Trophoblast cell (in vitro differentiated cells and primary cell): ENCODE measurements around the gene SYT2.

Experiments used
- DNase-seq, 2 donors: peaks; one replicate each; pipeline ENCODE4 v3.0.0-alpha.2; 2016
- H2AFZ ChIP-seq: 2 replicates; pipeline ENCODE4 v1.6.1; 2013; ENCODE audit warnings: low read length, moderate library complexity, mild to moderate bottlenecking; ENCODE audit not compliant: insufficient read depth, poor library complexity
- H2AK5ac ChIP-seq: 2 replicates; pipeline ENCODE4 v1.6.1; 2013; ENCODE audit warnings: mild to moderate bottlenecking, low read length
- H2BK120ac ChIP-seq: 2 replicates; pipeline ENCODE4 v1.6.1; 2013; ENCODE audit warnings: low read length, mild to moderate bottlenecking, moderate library complexity; ENCODE audit not compliant: insufficient read depth, poor library complexity
- H2BK12ac ChIP-seq: 2 replicates; pipeline ENCODE4 v1.6.1; 2013; ENCODE audit warnings: mild to moderate bottlenecking, low read length, moderate library complexity
- H2BK5ac ChIP-seq: 2 replicates; pipeline ENCODE4 v1.6.1; 2013; ENCODE audit warnings: low read length, low read depth, moderate library complexity, mild to moderate bottlenecking; ENCODE audit not compliant: poor library complexity
- H3K14ac ChIP-seq: 2 replicates; pipeline ENCODE4 v1.6.1; 2013; ENCODE audit warnings: mild to moderate bottlenecking, low read length
- H3K18ac ChIP-seq: 2 replicates; pipeline ENCODE4 v1.6.1; 2013; ENCODE audit warnings: mild to moderate bottlenecking, low read length
- H3K23ac ChIP-seq: 2 replicates; pipeline ENCODE4 v1.6.1; 2013; ENCODE audit warnings: low read length
- H3K27ac ChIP-seq: 2 replicates; pipeline ENCODE4 v1.5.1; 2013; ENCODE audit warnings: low read depth, mild to moderate bottlenecking, inconsistent platforms, low read length, moderate library complexity
- H3K27me3 ChIP-seq: 2 replicates; pipeline ENCODE4 v1.6.1; 2013; ENCODE audit warnings: inconsistent platforms, mild to moderate bottlenecking, low read length, moderate library complexity; ENCODE audit not compliant: insufficient read depth
- H3K36me3 ChIP-seq, 2 experiments: 1 replicate in 1 of 2; 2 replicates in 1 of 2; pipeline ENCODE4 v1.6.1; 2013; ENCODE audit warnings: low read length in 2 of 2, mild to moderate bottlenecking in 2 of 2, moderate library complexity in 1 of 2; ENCODE audit not compliant: insufficient read depth in 2 of 2, control insufficient read depth in 1 of 2
- H3K4ac ChIP-seq: 2 replicates; pipeline ENCODE4 v1.6.1; 2013; ENCODE audit warnings: low read depth, mild to moderate bottlenecking, low read length, moderate library complexity
- H3K4me1 ChIP-seq, 2 experiments: 1 replicate in 1 of 2; 2 replicates in 1 of 2; pipeline ENCODE4 v1.6.1; 2013; ENCODE audit warnings: low read length in 2 of 2, mild to moderate bottlenecking in 2 of 2, moderate library complexity in 1 of 2; ENCODE audit not compliant: insufficient read depth in 2 of 2, control insufficient read depth in 1 of 2
- H3K4me2 ChIP-seq: 2 replicates; pipeline ENCODE4 v1.6.1; 2013; ENCODE audit warnings: inconsistent platforms, mild to moderate bottlenecking, low read length, moderate library complexity
- H3K4me3 ChIP-seq: 2 replicates; pipeline ENCODE4 v1.5.1; 2013; ENCODE audit warnings: mild to moderate bottlenecking, low read depth, low read length, inconsistent platforms
- H3K79me1 ChIP-seq: one replicate; pipeline ENCODE4 v1.6.1; 2013; ENCODE audit warnings: low read length
- H3K79me2 ChIP-seq: 2 replicates; pipeline ENCODE4 v1.6.1; 2013; ENCODE audit warnings: low read length, mild to moderate bottlenecking; ENCODE audit not compliant: control insufficient read depth, insufficient read depth, poor library complexity
- H3K9ac ChIP-seq: 2 replicates; pipeline ENCODE4 v1.6.1; 2013; ENCODE audit warnings: mild to moderate bottlenecking, low read length
- H3K9me3 ChIP-seq: 2 replicates; pipeline ENCODE4 v1.6.1; 2013; ENCODE audit warnings: low read depth, mild to moderate bottlenecking, control low read depth, inconsistent platforms, low read length; ENCODE audit not compliant: insufficient read depth
- H4K12ac ChIP-seq: 2 replicates; pipeline ENCODE4 v1.6.1; 2013; ENCODE audit warnings: low read depth, mild to moderate bottlenecking, low read length, moderate library complexity
- H4K8ac ChIP-seq: 2 replicates; pipeline ENCODE4 v1.6.1; 2013; ENCODE audit warnings: low read depth, mild to moderate bottlenecking, low read length, moderate library complexity
- H4K91ac ChIP-seq: one replicate; pipeline ENCODE4 v1.6.1; 2013; ENCODE audit warnings: low read depth, mild to moderate bottlenecking, low read length, moderate library complexity
- WGBS: extraction: QIAGEN DNeasy Blood & Tissue Kit; methylation state at CpG from one replicate; pipeline ENCODE4 v1.1.7; 2013; ENCODE audit warnings: missing lambda C conversion rate; ENCODE audit not compliant: insufficient read length, insufficient coverage; ENCODE audit errors: extremely low coverage; 5-methylcytosine and 5-hydroxymethylcytosine counted together

SYT2 gene

GRCh38 chr1:202586871-202587270, 123.4 kb downstream of the SYT2 start:
- DNase-seq: no peak

GRCh38 chr1:202586018-202586821, 124.0 kb downstream of the SYT2 start:
- Histone ChIP-seq H3K23ac (no peak overlapping the region), H3K4me3 (no peak overlapping the region), H2BK5ac (peak overlapping the region; percentile 51), H3K18ac (no peak overlapping the region), H3K9ac (no peak overlapping the region), H3K27ac (peak overlapping the region; percentile 66), H3K4me2 (peak overlapping the region; percentile 8), H3K9me3 (no peaks in the 10 kb centered on the region), H2BK120ac (peak overlapping the region; percentile 44), H3K79me2 (no peaks in the 10 kb centered on the region), H4K91ac (peak overlapping the region; percentile 8), H3K27me3 (no peaks in the 10 kb centered on the region), H3K4me1 (peaks cover 25 to 40% of the 10 kb centered on the region in 2 experiments), H4K8ac (peak overlapping the region; percentile 64), H2AFZ (no peak overlapping the region), H4K12ac (no peak overlapping the region), H2AK5ac (no peak overlapping the region), H3K79me1 (peaks cover 30% of the 10 kb centered on the region), H3K4ac (no peak overlapping the region), H2BK12ac (no peak overlapping the region), H3K14ac (peak overlapping the region; percentile 45), H3K36me3 (no peaks in the 10 kb centered on the region)
- peak in 1 of 2 donors; percentile 15 for DNase-seq
- WGBS: no CpG with 5 or more reads among the region's 4 CpGs

More at GRCh38 chr1:202586871-202587270, 123.4 kb downstream of the SYT2 start:
- Histone ChIP-seq H2BK5ac (no peak overlapping the region), H3K14ac (peak overlapping the region; percentile 45), H3K79me2 (no peaks in the 10 kb centered on the region), H2BK12ac (peak overlapping the region; percentile 90), H3K36me3 (no peaks in the 10 kb centered on the region), H3K9me3 (peaks cover 1% of the 10 kb centered on the region), H3K4me1 (peaks cover 26 to 40% of the 10 kb centered on the region in 2 experiments), H3K9ac (no peak overlapping the region), H2BK120ac (no peak overlapping the region), H3K27me3 (no peaks in the 10 kb centered on the region), H2AK5ac (no peak overlapping the region), H4K12ac (no peak overlapping the region), H3K4ac (no peak overlapping the region), H4K8ac (no peak overlapping the region), H3K4me2 (no peak overlapping the region), H3K18ac (no peak overlapping the region), H3K79me1 (peaks cover 30% of the 10 kb centered on the region), H4K91ac (no peak overlapping the region), H3K4me3 (no peak overlapping the region), H3K23ac (no peak overlapping the region), H2AFZ (no peak overlapping the region), H3K27ac (peak overlapping the region; percentile 66)
- WGBS: no CpG with 5 or more reads among the region's 1 CpG

GRCh38 chr1:202585590-202585933, 124.7 kb downstream of the SYT2 start:
- H3K4me3 ChIP-seq: no peak overlapping the region
- H3K4ac ChIP-seq: no peak overlapping the region
- peak overlapping the region; percentile 37 for H2BK120ac ChIP-seq
- H3K9ac ChIP-seq: no peak overlapping the region
- DNase-seq: no peak
- no peaks in the 10 kb centered on the region for H3K27me3 ChIP-seq
- H3K27ac ChIP-seq: peak overlapping the region; percentile 66
- H3K23ac ChIP-seq: no peak overlapping the region
- no peak overlapping the region for H2BK5ac ChIP-seq
- H3K4me2 ChIP-seq: peak overlapping the region; percentile 8
- no peak overlapping the region for H2BK12ac ChIP-seq
- peaks cover 25% of the 10 kb centered on the region for H3K79me1 ChIP-seq
- H3K79me2 ChIP-seq: no peaks in the 10 kb centered on the region
- H4K8ac ChIP-seq: no peak overlapping the region
- peaks cover 22 to 34% of the 10 kb centered on the region in 2 experiments for H3K4me1 ChIP-seq
- no peak overlapping the region for H3K18ac ChIP-seq
- no peak overlapping the region for H3K14ac ChIP-seq
- no peak overlapping the region for H4K91ac ChIP-seq
- no peak overlapping the region for H2AFZ ChIP-seq
- no peak overlapping the region for H2AK5ac ChIP-seq
- H3K36me3 ChIP-seq: no peaks in the 10 kb centered on the region
- no peak overlapping the region for H4K12ac ChIP-seq
- H3K9me3 ChIP-seq: no peaks in the 10 kb centered on the region

- Histone ChIP-seq H3K27ac (no peak overlapping the region), H2AFZ (no peak overlapping the region), H2AK5ac (peak overlapping the region; percentile 19), H3K36me3 (no peaks in the 10 kb centered on the region), H4K12ac (no peak overlapping the region), H4K8ac (no peak overlapping the region), H4K91ac (no peak overlapping the region), H3K23ac (no peak overlapping the region), H3K18ac (no peak overlapping the region), H3K9me3 (no peaks in the 10 kb centered on the region), H3K4me2 (no peak overlapping the region), H2BK5ac (no peak overlapping the region), H3K4ac (no peak overlapping the region), H3K79me1 (peaks cover 22% of the 10 kb centered on the region), H3K4me3 (no peak overlapping the region), H2BK120ac (no peak overlapping the region), H3K79me2 (no peaks in the 10 kb centered on the region), H3K4me1 (peaks cover 20 to 29% of the 10 kb centered on the region in 2 experiments), H3K14ac (no peak overlapping the region), H2BK12ac (no peak overlapping the region), H3K27me3 (no peaks in the 10 kb centered on the region), H3K9ac (no peak overlapping the region)
- no peak for DNase-seq
- whole genome bisulfite sequencing: no CpG with 5 or more reads among the region's 8 CpGs
Observed at GRCh38 chr1:202584707-202585589, 125.3 kb downstream of the SYT2 start.
